Testis (tissue), 2 donors: ENCODE results near the gene OFD1.

Source experiments
- POLR2A ChIP-seq: fragments of 450-650 bp; IDR thresholded peaks from one replicate; pipeline ENCODE4 v1.6.1; 2017; ENCODE audit warnings: antibody characterized with exemption, mild to moderate bottlenecking, moderate library complexity
- TF ChIP-seq, protein P1 (sequence below), 3 experiments: fragments of 450-650 bp in 2 of 3; fragments of 200-600 bp in 1 of 3; sonication (generic) in 1 of 3; IDR thresholded peaks; one replicate each; pipeline ENCODE4 v1.5.1; 2016 to 2019; ENCODE audit warnings: antibody characterized with exemption in 3 of 3, mild to moderate bottlenecking in 2 of 3, moderate library complexity in 1 of 3

GRCh38 chrX:13721371-13721770 lies 13.2 kb upstream of the OFD1 start:
- TF ChIP-seq, protein P1, sequence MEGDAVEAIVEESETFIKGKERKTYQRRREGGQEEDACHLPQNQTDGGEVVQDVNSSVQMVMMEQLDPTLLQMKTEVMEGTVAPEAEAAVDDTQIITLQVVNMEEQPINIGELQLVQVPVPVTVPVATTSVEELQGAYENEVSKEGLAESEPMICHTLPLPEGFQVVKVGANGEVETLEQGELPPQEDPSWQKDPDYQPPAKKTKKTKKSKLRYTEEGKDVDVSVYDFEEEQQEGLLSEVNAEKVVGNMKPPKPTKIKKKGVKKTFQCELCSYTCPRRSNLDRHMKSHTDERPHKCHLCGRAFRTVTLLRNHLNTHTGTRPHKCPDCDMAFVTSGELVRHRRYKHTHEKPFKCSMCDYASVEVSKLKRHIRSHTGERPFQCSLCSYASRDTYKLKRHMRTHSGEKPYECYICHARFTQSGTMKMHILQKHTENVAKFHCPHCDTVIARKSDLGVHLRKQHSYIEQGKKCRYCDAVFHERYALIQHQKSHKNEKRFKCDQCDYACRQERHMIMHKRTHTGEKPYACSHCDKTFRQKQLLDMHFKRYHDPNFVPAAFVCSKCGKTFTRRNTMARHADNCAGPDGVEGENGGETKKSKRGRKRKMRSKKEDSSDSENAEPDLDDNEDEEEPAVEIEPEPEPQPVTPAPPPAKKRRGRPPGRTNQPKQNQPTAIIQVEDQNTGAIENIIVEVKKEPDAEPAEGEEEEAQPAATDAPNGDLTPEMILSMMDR (IDR thresholded peaks at IDR 0.05) = no peak
- TF ChIP-seq POLR2A = no peak
